Retinal pigment epithelial cell (primary cell): ENCODE measurements around the gene GDE1.

Experiments
- DNase-seq: peaks from one replicate; pipeline ENCODE4 v3.0.0-alpha.2; 2010; ENCODE audit warnings: low read depth
- H3K4me3 ChIP-seq: 2 replicates; pipeline ENCODE4 v1.5.1; 2011; ENCODE audit warnings: mild to moderate bottlenecking, low read length, control low read depth, moderate library complexity
- TF ChIP-seq, protein P1 (sequence below): conservative IDR thresholded peaks from 2 replicates; pipeline ENCODE4 v1.5.1; 2011; ENCODE audit warnings: low read depth, low read length, control low read depth, inconsistent platforms

The GDE1 gene

DNA sequence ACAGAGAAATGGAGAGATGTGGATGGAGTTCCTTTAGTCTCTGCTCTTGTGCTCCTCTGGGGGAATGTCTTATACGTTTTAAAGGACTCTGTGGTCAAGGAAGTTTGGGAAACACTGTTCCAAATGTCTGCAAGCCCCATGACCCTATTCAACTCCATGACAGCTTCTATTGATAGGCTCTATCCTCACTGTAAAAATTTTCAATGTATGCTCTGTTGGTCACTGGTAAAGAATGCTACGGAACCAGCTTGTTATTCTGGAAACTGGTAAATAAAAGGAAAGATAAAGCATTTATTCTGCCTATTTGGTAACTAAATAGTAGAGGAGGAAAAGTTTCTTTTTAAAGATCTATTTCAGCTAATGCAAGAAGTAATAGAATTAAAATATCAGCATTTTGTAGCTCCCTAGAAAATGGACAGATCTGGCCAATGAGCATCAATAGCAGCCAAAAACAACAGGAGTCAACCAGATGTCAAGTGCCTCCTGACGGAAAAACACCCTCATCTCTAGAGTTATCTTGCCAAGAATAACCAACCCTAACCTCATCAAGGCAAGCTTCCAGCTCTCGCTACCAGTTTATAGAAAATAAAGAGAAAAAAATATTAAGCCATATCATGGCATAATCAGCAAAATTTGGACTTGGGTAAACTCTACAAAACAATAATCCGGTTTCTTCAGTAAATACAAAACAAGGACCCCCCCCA is 16.1 kb downstream of the GDE1 start:
- no peak for DNase-seq
- no peak overlapping the region for H3K4me3 ChIP-seq
- TF ChIP-seq, protein P1, sequence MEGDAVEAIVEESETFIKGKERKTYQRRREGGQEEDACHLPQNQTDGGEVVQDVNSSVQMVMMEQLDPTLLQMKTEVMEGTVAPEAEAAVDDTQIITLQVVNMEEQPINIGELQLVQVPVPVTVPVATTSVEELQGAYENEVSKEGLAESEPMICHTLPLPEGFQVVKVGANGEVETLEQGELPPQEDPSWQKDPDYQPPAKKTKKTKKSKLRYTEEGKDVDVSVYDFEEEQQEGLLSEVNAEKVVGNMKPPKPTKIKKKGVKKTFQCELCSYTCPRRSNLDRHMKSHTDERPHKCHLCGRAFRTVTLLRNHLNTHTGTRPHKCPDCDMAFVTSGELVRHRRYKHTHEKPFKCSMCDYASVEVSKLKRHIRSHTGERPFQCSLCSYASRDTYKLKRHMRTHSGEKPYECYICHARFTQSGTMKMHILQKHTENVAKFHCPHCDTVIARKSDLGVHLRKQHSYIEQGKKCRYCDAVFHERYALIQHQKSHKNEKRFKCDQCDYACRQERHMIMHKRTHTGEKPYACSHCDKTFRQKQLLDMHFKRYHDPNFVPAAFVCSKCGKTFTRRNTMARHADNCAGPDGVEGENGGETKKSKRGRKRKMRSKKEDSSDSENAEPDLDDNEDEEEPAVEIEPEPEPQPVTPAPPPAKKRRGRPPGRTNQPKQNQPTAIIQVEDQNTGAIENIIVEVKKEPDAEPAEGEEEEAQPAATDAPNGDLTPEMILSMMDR, result no peak

DNA sequence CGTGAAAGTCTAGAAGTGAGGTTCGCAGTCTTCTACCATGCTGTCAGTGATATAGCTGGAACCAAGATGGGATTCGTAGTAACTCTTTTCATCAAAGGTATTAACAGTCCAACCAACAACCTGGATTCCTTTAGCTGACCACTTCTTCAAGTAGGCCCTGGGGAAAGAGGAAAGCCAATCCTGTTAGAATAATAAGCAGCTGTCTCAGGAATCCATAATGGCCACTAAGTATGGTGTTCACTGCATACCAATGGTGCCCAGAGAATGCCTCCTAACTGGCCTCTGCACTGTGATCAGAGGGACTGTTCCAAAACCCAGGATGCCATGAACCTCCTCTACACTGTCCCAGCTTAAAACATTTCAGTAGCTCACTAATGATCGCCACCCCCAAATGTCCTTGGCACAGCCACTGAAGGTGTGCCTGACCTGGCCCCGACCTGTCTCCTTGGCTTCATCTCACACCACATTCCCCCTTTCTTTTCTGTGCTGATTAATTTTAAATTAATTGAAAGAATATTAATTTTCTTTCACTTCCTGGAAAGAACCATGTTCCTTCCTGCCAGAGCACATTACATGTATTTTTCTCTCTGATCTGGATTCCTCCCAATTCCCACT is 18.3 kb downstream of the GDE1 start:
- TF ChIP-seq, protein P1, result no peak
- no peak overlapping the region for H3K4me3 ChIP-seq
- DNase-seq, result no peak

DNA sequence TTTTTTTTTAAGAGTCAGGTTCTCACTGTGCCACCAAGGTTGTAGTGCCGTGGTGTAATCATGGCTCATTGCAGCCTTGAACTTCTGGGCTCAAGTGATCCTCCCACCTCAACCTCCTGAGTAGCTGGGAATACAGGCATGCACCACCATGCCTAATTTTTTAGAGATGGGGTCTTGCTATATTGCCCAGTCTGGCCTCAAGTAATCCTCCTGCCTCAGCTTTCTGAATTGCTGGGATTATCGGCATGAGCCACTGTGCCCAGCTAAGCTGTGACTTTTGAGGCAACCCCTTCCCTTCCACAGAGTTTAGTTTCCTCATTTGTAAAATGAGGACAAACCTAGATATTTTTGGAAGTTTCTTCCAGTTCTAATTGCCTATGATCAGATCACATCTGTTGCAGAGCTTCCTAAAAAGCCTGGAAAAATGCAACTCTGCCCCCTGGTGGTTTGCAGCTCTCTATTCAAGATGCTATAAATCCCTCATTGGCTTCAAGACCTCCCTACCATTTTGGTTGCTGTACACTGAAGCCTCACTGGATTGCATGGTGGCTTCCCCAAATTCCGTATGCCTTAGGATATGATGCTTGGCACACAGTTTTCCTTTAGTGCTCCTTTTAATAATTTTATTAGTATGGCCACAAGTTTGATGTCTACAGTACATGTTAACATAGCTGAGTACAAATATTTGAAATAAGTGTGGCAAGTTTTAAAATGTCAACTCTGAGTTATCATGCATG is 19.3 kb downstream of the GDE1 start:
- DNase-seq, result no peak
- H3K4me3 ChIP-seq, result no peak overlapping the region
- TF ChIP-seq, protein P1, result peak; percentile 80

GRCh38 chr16:19499481-19499880 is 22.4 kb downstream of the GDE1 start:
- H3K4me3 ChIP-seq, result no peak overlapping the region
- no peak for DNase-seq
- TF ChIP-seq, protein P1, result no peak

DNA sequence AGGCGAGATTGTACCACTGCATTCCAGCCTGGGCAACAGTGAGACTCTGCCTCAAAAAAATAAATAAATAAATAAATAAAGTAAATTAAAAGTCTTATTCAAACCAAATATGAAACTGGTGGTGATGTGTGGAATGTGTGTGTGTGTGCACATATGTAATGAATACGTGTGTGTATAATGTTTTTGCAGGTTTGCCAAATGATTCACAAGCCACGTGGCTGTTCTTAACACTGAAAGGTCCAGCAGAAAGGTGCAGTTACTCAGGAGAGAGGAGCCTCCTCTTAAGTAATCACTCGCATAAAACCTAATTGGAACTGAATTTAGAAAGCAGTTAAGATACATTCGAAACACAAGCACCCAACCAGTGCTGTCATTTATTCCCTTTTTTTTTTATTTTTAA is 22.9 kb downstream of the GDE1 start:
- H3K4me3 ChIP-seq, result no peak overlapping the region
- no peak for DNase-seq
- TF ChIP-seq, protein P1, result no peak

GRCh38 chr16:19497176-19497575 is 24.7 kb downstream of the GDE1 start:
- no peak for DNase-seq
- no peak overlapping the region for H3K4me3 ChIP-seq
- TF ChIP-seq, protein P1, result no peak

DNA sequence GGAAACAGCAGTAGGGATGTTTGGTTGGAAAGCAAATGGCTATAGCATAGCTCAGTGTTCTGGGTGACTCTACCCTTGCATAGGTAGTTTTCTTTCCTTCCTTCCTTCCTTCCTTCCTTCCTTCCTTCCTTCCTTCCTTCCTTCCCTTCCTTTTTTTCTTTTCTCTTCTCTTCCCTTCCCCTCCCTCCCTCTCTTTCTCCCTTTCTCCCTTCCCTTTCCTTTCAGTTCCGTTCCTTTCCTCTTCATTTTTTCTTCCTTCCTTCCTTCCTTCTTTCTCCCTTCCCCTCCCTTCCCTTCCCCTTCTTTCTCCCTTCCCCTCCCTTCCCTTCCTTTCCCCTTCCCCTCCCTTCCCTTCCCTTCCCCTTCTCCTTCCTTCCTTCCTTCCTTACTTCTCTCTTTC is 31.3 kb downstream of the GDE1 start:
- no peak for DNase-seq
- no peak overlapping the region for H3K4me3 ChIP-seq
- TF ChIP-seq, protein P1, result no peak
